Fibroblast of mammary gland (primary cell): ENCODE data around the gene ELFN1.
A peak's percentile ranks its signal among the peaks of the same experiment; 100 is the strongest.

ENCODE experiments used
- DNase-seq: peaks from one replicate; pipeline ENCODE4 v3.0.0-alpha.2; 2010; ENCODE audit warnings: low read depth
- H3K4me3 ChIP-seq: 2 replicates; pipeline ENCODE4 v1.5.1; 2011; ENCODE audit warnings: low read depth, mild to moderate bottlenecking, low read length, moderate library complexity; ENCODE audit not compliant: control insufficient read depth
- TF ChIP-seq, protein P1 (sequence below): conservative IDR thresholded peaks from 2 replicates; pipeline ENCODE4 v1.5.1; 2011; ENCODE audit warnings: low read depth, low read length, inconsistent platforms; ENCODE audit not compliant: control insufficient read depth, insufficient read depth

Gene ELFN1

DNA sequence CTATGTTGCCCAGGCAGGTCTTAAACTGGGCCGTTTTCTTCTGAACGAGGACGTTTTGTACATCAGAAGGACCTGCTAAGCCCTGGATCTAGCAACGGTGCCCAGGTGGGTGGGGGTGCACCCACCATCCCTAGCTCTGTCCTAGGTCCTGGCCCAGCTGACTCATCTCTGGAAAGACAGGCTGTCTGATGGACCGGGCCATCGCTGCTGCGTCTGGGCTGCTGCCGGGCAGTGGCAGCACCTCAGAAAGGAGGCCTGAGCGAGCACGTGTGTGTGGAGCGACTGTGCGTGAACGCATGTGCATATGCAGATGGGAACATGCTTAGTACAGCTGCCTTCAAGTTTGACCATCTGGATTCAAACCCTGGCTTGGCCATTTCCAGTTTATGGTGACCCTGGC is 7.3 kb upstream of the ELFN1 start:
- TF ChIP-seq, protein P1, sequence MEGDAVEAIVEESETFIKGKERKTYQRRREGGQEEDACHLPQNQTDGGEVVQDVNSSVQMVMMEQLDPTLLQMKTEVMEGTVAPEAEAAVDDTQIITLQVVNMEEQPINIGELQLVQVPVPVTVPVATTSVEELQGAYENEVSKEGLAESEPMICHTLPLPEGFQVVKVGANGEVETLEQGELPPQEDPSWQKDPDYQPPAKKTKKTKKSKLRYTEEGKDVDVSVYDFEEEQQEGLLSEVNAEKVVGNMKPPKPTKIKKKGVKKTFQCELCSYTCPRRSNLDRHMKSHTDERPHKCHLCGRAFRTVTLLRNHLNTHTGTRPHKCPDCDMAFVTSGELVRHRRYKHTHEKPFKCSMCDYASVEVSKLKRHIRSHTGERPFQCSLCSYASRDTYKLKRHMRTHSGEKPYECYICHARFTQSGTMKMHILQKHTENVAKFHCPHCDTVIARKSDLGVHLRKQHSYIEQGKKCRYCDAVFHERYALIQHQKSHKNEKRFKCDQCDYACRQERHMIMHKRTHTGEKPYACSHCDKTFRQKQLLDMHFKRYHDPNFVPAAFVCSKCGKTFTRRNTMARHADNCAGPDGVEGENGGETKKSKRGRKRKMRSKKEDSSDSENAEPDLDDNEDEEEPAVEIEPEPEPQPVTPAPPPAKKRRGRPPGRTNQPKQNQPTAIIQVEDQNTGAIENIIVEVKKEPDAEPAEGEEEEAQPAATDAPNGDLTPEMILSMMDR: no peak
- no peak for DNase-seq
- no peak overlapping the region for H3K4me3 ChIP-seq

DNA sequence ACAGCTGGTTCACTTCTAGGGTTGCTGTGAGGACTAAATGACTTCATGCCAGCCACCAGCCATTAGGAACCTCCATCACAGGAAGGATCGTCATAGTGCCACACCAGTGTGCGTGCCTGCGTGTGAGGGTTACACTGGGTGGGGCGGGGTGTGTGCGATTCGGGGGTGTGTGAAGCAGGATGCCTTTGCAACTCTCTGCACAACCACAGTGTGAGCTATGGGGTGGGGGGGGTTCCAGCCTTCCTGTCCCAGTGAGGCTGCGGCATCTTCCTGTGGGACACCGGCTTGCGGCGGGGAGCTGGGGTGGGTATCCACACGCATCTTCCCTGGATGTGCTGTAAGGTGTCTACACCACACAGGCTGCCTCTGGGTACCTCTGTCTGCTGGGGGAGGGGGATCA is 6.9 kb upstream of the ELFN1 start:
- no peak overlapping the region for H3K4me3 ChIP-seq
- no peak for DNase-seq
- TF ChIP-seq, protein P1: no peak

DNA sequence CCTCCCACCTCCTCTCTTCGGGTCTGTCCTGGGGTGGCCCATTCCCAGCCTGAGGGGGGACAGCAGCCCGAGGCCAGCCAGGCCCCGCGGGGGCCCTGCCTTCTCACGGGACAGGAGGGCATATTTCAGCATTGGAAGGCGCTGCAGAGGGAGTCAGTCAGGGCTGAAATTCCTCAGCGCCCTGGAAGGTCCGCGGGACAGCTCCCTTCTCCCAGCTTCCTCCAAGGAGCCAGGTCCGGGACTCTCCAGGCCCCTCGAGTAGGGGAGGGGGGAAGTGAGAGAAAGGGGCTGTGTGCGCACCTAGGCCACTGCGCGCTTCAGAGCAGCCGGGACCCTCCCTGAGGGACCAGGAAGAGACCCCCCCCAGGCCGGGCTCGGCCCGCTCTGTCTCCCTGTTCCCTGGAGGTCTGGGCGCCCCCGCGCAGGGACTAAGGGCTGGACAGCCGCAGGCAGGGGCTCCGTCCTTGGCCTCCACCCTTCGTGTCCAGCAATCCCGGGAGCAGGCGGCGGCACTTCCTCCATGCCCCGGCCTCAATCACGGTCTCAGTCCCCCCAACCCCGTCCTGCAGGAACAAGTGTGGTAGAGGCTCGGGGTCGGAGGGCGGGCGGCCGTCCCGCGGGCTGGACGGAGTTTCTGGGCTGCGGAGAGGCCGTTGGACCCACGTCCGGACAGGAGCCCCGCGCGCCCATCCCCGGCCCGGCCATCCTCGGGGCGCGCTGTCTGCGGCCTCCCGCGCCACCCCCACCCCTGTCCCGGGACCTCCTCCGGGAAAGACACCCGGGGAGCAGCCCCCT is 6.0 kb upstream of the ELFN1 start:
- no peak for DNase-seq
- TF ChIP-seq, protein P1: no peak
- H3K4me3 ChIP-seq: no peak overlapping the region

DNA sequence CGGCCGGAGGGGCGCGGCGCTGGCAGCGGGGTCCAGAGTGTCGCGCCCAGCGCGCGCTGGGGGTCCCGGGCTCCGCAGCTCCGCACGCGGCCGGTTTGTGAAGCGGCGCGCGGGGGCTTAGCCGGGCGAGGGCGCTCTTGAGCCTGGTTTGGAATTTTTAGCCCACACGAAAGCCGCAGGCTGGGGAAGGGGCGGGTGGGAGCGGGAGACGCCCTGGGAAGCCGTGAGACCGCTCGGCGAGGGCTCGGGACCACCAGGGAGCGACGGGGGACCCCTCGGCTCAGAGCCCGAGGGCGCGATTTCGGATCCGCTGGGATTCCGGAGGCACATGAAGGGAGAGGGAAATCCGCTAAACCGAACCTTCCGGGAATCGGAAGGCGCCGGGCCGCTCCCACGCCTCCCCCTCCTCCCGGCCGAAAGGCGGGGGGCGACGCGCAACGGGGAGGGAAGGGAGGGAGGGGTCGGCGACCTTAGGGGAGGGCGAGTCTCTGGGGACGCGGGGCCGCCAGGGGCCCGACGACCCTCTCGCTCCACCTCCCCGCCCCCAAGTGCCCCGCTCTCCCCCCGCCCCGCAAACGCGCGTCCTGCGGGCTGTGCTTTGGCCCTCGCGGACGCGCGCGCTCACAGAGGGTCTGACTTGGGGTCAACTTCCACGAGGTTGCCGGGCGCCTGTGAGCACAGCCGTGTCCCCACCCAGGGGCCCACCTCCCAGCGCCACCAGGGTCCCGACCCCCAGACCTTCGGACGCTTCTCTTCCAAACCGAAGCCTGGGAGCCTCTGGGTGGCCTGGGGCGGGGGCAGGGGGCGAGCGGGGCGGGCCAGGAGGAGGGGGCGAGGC is 5.1 kb upstream of the ELFN1 start:
- H3K4me3 ChIP-seq: peak overlapping the region; percentile 51
- DNase-seq: peak; percentile 50
- TF ChIP-seq, protein P1: peak; percentile 53

DNA sequence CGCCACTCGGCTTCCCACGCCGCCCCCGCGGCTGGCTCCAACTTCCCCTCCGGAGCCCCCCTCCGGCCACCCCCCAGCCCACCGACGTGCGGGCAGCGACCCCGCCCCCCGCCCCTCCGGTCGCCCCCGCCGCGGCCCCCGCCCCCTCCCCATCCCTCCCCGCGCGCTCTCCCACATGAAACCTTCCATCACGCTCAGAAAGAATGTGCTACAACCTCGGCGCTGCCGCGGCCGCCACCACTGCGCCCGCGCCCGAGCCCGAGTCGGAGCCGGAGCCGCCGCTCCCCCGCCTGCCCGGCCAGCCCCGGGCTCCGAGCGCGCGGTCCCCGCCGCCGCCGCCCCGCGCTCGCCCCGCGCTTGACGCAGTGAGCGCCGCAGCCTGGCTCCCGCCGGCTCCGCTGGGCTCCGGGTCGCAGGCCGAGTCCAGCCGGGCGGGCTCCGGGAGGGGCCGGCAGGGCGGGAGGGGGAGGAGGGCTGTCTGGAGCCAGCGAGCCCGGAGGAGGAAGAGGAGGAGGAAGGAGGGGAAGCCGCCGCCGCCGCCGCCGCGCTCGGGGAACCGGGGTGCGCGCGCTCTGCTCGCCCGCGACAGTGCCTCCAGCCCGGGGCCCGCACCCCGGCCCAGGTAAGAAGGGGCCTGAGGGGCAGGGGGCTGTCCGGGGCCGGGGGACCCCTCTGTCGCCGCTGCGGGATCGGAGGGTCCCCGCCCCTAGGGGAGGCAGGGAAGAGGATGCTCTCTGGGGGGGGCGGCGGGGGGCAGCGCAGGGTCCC is 4.3 kb upstream of the ELFN1 start:
- peak; percentile 17 for DNase-seq
- TF ChIP-seq, protein P1: no peak
- peak overlapping the region; percentile 17 for H3K4me3 ChIP-seq

DNA sequence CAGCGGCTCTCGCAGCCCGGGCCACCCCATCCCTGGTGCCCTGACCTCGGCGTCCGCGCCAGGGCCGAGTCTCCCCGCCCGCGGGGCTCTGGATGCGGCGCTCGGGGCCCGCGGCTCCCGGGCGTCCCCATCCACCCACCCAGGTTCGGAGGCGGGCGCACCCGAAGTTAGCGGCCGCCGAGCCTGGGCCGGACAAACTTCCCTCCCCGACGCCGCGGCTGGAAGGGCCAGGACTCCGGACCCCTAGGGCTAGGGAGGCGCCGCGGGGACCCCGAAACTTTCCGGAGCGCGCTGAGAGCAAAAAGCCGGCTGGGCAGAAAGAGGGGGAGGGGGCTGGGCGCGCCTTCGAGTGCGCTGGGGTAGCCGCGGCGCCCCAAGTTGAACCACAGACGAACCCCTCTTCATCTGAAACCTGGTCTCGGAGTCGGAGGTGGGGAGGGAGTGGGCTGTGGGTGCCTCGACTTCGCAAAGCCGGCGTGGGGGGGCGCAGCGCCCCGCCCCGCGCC is 3.7 kb upstream of the ELFN1 start:
- no peak for DNase-seq
- TF ChIP-seq, protein P1: no peak
- peak overlapping the region; percentile 33 for H3K4me3 ChIP-seq
